PFSK-1 (cell line): ENCODE measurements around the gene OGFR.

Experiments used
- FOXP2 ChIP-seq: optimal IDR thresholded peaks from 2 replicates; pipeline ENCODE3; 2011; ENCODE audit warnings: borderline replicate concordance, control low read depth, inconsistent platforms; ENCODE audit not compliant: insufficient read depth; ENCODE audit errors: extremely low read length, extremely low read depth
- POLR2AphosphoS5 ChIP-seq: IDR thresholded peaks from 2 replicates; pipeline ENCODE4 v1.6.1; 2012; ENCODE audit warnings: low read depth, mild to moderate bottlenecking, control low read depth, low read length, moderate library complexity
- REST ChIP-seq, 2 experiments: IDR thresholded peaks; 2 replicates each; pipeline versions ENCODE4 v1.6.1 to v1.8.0; 2011 to 2012; ENCODE audit warnings: low read depth in 2 of 2, low read length in 2 of 2, control low read depth in 1 of 2, inconsistent platforms in 1 of 2, mild to moderate bottlenecking in 1 of 2, moderate library complexity in 1 of 2; ENCODE audit not compliant: insufficient read depth in 1 of 2
- SIN3A ChIP-seq: IDR thresholded peaks from 2 replicates; pipeline ENCODE4 v1.6.1; 2012; ENCODE audit warnings: mild to moderate bottlenecking, low read length, moderate library complexity, borderline replicate concordance; ENCODE audit not compliant: insufficient read depth
- TAF1 ChIP-seq: IDR thresholded peaks from 2 replicates; pipeline ENCODE4 v1.6.1; 2012; ENCODE audit warnings: low read length, control low read depth, borderline replicate concordance; ENCODE audit not compliant: insufficient read depth

The OGFR gene

GRCh38 chr20:62787321-62787720, 17.3 kb upstream of the OGFR start:
- TF ChIP-seq TAF1 = no peak
- no peak for TF ChIP-seq POLR2AphosphoS5
- no peak for TF ChIP-seq FOXP2
- no peak for TF ChIP-seq REST (IDR thresholded peaks at IDR 0.05; ENCODE audit: insufficient read depth in 1 of 2, low read depth in 2 of 2, low read length in 2 of 2)
- no peak for TF ChIP-seq SIN3A

GRCh38 chr20:62787866-62788265, 16.8 kb upstream of the OGFR start:
- no peak for TF ChIP-seq FOXP2
- no peak for TF ChIP-seq TAF1
- TF ChIP-seq SIN3A = no peak
- no peak for TF ChIP-seq POLR2AphosphoS5
- no peak for TF ChIP-seq REST (IDR thresholded peaks at IDR 0.05; ENCODE audit: insufficient read depth in 1 of 2, low read depth in 2 of 2, low read length in 2 of 2)

GRCh38 chr20:62788607-62789006, 16.0 kb upstream of the OGFR start:
- TF ChIP-seq POLR2AphosphoS5 (no peak), REST (IDR thresholded peaks at IDR 0.05; ENCODE audit: insufficient read depth in 1 of 2, low read depth in 2 of 2, low read length in 2 of 2) (no peak), TAF1 (no peak), SIN3A (no peak), FOXP2 (no peak)

GRCh38 chr20:62790075-62790474, 14.6 kb upstream of the OGFR start:
- TF ChIP-seq TAF1 (no peak), FOXP2 (no peak), SIN3A (no peak), REST (IDR thresholded peaks at IDR 0.05; ENCODE audit: insufficient read depth in 1 of 2, low read depth in 2 of 2, low read length in 2 of 2) (no peak), POLR2AphosphoS5 (no peak)
